K562 (cell line): Measurements from ENCODE around the gene SHISA7.

Experiments
- CTCF ChIP-seq, 3 experiments: IDR thresholded peaks in 2 of 3; conservative IDR thresholded peaks in 1 of 3; 2 replicates each; pipeline ENCODE4 v1.5.1; 2011 to 2012; ENCODE audit warnings: low read length in 3 of 3, mild to moderate bottlenecking in 3 of 3, control low read depth in 2 of 3, improper control_type of control experiment in 1 of 3, inconsistent platforms in 1 of 3, low read depth in 1 of 3, mixed read lengths in 1 of 3, moderate library complexity in 1 of 3; ENCODE audit not compliant: insufficient read depth in 2 of 3
- FOXK2 ChIP-seq, 2 experiments: fragments of 450-650 bp; IDR thresholded peaks in 1 of 2; conservative IDR thresholded peaks in 1 of 2; 2 replicates each; pipeline ENCODE4 v1.6.1; 2016; ENCODE audit warnings: low read depth in 2 of 2, mild to moderate bottlenecking in 1 of 2
- HDAC3 ChIP-seq: fragments of 450-650 bp; IDR thresholded peaks from 2 replicates; pipeline ENCODE4 v1.6.1; 2018; ENCODE audit warnings: borderline replicate concordance, mild to moderate bottlenecking, moderate library complexity; ENCODE audit not compliant: partially characterized antibody
- NFRKB ChIP-seq: fragments of 450-650 bp; IDR thresholded peaks from 2 replicates; pipeline ENCODE4 v1.6.1; 2016; ENCODE audit warnings: low read depth
- POLR2A ChIP-seq: fragments of 450-650 bp; conservative IDR thresholded peaks from 2 replicates; pipeline ENCODE4 v1.6.1; 2016
- RFX1 ChIP-seq: fragments of 450-650 bp; IDR thresholded peaks from 2 replicates; pipeline ENCODE4 v1.6.1; 2016; ENCODE audit warnings: mild to moderate bottlenecking, moderate library complexity
- SP2 ChIP-seq: IDR thresholded peaks from 2 replicates; pipeline ENCODE4 v1.6.1; 2011; ENCODE audit warnings: mild to moderate bottlenecking, low read depth, low read length, moderate library complexity; ENCODE audit not compliant: poor library complexity, severe bottlenecking; ENCODE audit errors: extremely low read depth
- TBP ChIP-seq: optimal IDR thresholded peaks from 2 replicates; pipeline ENCODE3; 2011; ENCODE audit warnings: low read depth, low read length, improper control_type of control experiment
- YBX1 ChIP-seq: fragments of 450-650 bp; IDR thresholded peaks from 2 replicates; pipeline ENCODE4 v1.7.1; 2016; ENCODE audit warnings: mild to moderate bottlenecking
- ZEB2 ChIP-seq: fragments of 450-650 bp; IDR thresholded peaks from 2 replicates; pipeline ENCODE4 v1.6.1; 2016
- ZNF639 ChIP-seq, 2 experiments: fragments of 200-800 bp in 1 of 2; sonication (Bioruptor generic) in 1 of 2; sonication (generic) in 1 of 2; formaldehyde crosslinking in 1 of 2; IDR thresholded peaks in 1 of 2; conservative IDR thresholded peaks in 1 of 2; 2 replicates each; pipeline versions ENCODE4 v1.5.0 to v1.6.1; 2016 to 2020; ENCODE audit warnings: missing compliant biosample characterization in 1 of 2, missing genetic modification characterization in 1 of 2, missing genetic modification reagents in 1 of 2

- TF ChIP-seq ZNF639 (CRISPR knock-in tag; conservative IDR thresholded peaks at IDR 0.05 in 1 of 2, IDR thresholded peaks at IDR 0.05 in 1 of 2), result no peak
- no peak for TF ChIP-seq HDAC3
- no peak for TF ChIP-seq YBX1
- no peak for TF ChIP-seq NFRKB
- TF ChIP-seq SP2, result no peak
- no peak for TF ChIP-seq POLR2A
- TF ChIP-seq CTCF (IDR thresholded peaks at IDR 0.05 in 2 of 3, conservative IDR thresholded peaks at IDR 0.05 in 1 of 3; ENCODE audit: insufficient read depth in 2 of 3, low read depth in 1 of 3, low read length in 3 of 3), result no peak
- no peak for TF ChIP-seq ZEB2
- no peak for TF ChIP-seq FOXK2 (conservative IDR thresholded peaks at IDR 0.05 in 1 of 2, IDR thresholded peaks at IDR 0.05 in 1 of 2; ENCODE audit: low read depth in 2 of 2)
- no peak for TF ChIP-seq RFX1
- no peak for TF ChIP-seq TBP
These were observed 10.6 kb upstream of the SHISA7 start for GRCh38 chr19:55453511-55454260.
